Ovary (tissue), 3 donors: ENCODE results near the gene VAV3.

Source experiments
- POLR2A ChIP-seq: fragments of 450-650 bp; IDR thresholded peaks from one replicate; pipeline ENCODE4 v1.6.1; 2017; ENCODE audit warnings: antibody characterized with exemption, mild to moderate bottlenecking, moderate library complexity
- TF ChIP-seq, protein P1 (sequence below), 3 donors: fragments of 450-650 bp in 2 of 3; fragments of 200-600 bp in 1 of 3; IDR thresholded peaks; one replicate each; pipeline versions ENCODE4 v1.5.1 to v1.8.0; 2016 to 2022; ENCODE audit warnings: antibody characterized with exemption in 3 of 3, mild to moderate bottlenecking in 1 of 3
- donor health status: DM: no; HTN: no; CAD: no.

DNA sequence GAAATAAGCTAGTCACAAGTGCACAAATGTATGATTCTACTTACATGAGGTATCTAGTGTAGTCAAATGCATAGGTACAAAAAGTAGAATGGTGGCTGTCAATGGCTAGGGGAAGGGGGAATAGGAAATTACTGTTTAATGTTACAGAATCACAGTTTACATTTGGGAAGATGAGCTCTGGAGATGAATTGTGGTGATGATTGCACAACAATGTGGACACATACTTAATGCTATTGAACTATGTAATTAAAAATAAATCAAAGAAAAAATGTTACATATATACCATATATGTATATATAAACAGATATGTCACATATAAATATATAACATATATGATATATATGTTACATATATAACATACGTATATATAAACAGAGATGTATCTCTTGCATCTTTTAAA lies 39.4 kb downstream of the VAV3 start:
- no peak for TF ChIP-seq POLR2A
- TF ChIP-seq, protein P1, sequence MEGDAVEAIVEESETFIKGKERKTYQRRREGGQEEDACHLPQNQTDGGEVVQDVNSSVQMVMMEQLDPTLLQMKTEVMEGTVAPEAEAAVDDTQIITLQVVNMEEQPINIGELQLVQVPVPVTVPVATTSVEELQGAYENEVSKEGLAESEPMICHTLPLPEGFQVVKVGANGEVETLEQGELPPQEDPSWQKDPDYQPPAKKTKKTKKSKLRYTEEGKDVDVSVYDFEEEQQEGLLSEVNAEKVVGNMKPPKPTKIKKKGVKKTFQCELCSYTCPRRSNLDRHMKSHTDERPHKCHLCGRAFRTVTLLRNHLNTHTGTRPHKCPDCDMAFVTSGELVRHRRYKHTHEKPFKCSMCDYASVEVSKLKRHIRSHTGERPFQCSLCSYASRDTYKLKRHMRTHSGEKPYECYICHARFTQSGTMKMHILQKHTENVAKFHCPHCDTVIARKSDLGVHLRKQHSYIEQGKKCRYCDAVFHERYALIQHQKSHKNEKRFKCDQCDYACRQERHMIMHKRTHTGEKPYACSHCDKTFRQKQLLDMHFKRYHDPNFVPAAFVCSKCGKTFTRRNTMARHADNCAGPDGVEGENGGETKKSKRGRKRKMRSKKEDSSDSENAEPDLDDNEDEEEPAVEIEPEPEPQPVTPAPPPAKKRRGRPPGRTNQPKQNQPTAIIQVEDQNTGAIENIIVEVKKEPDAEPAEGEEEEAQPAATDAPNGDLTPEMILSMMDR (IDR thresholded peaks at IDR 0.05), result no peak
